Measurements from ENCODE around the gene ZNF787.
"Not testable (repeated sequence)": the region's sequence is repeated elsewhere in the genome, so short reads cannot be mapped to it uniquely, and the experiment has no call there.

Gene ZNF787

GRCh38 chr19:56121180-56122167 lies at the start of gene ZNF787:
ZNF787 (minus strand) TSS chr19:56121295; CDS start chr19:56103217, 18,078 bp downstream.
- peak; percentile 96 for DNase-seq (ENCODE audit: low spot score)

DNA sequence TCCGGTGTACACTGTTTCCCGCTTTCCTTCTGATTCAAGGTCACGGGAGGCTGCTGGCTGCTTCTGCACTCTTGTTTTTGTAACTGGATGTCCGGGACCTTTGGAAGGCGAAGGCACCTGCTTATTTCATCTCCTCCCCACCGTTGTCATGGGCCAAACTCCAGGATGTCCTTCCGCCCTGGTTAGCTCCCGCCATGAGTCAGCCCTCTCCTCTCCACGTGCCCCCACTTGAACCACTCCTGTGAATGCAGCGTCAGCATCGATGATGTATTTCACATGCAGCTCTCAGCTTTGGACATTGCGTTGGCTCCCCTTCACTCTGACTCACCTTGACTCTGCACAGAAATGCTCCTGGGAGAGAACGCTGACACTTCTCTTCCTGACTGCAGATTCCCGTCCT lies 49.2 kb upstream of the ZNF787 start:
- DNase-seq (ENCODE audit: low spot score), result no peak

- DNase-seq (ENCODE audit: low spot score), result no peak
Observed at GRCh38 chr19:56167064-56167578, 46.0 kb upstream of the ZNF787 start.

- no peak for DNase-seq (ENCODE audit: low spot score)
Observed at GRCh38 chr19:56163097-56163496, 42.0 kb upstream of the ZNF787 start.

- peak; percentile 26 for DNase-seq (ENCODE audit: low spot score)
Observed at GRCh38 chr19:56162258-56162657, 41.2 kb upstream of the ZNF787 start.

DNA sequence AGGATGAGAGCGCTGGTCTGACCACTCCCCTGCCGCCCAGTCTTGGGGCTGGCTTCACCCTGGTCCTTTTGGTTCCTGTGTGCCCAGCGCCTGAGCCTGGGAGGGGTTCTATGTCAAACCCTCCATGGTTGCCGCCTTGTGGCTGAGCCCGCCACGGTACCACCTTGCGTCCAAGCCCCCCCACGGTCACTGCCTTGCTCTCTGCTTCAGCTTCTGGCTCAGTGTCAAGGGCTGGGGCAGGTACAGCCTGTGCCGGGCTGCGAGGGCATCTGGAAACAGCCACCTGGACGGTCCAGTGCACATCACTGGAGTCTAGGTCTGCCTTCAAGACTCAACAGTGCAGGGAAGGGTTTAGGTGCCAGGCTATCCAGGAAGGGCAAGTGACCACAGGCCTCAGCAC lies 40.4 kb upstream of the ZNF787 start:
- DNase-seq (ENCODE audit: low spot score), result no peak

DNA sequence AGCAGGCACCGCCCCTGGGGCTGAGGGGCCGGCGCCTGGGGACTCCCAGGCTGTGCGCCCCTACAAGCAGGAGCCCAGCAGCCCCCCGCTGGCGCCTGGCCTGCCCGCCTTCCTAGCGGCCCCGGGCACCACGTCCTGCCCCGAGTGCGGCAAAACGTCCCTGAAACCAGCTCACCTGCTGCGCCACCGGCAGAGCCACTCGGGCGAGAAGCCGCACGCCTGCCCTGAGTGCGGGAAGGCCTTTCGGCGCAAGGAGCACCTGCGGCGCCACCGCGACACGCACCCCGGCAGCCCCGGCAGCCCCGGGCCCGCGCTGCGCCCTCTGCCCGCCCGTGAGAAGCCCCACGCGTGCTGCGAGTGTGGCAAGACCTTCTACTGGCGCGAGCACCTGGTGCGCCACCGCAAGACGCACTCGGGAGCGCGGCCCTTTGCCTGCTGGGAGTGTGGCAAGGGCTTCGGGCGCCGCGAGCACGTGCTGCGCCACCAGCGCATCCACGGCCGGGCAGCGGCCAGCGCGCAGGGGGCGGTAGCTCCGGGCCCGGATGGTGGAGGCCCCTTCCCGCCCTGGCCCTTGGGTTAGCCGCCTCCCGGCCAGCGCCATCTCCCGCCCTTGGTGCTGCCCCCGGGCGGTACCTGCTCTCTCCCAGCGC lies 38.7 kb upstream of the ZNF787 start:
- DNase-seq (ENCODE audit: low spot score), result no peak

GRCh38 chr19:56159009-56159559 lies 38.0 kb upstream of the ZNF787 start:
- no peak for DNase-seq (ENCODE audit: low spot score)

- DNase-seq (ENCODE audit: low spot score), result no peak
Observed at GRCh38 chr19:56158170-56158757, 37.2 kb upstream of the ZNF787 start.

DNA sequence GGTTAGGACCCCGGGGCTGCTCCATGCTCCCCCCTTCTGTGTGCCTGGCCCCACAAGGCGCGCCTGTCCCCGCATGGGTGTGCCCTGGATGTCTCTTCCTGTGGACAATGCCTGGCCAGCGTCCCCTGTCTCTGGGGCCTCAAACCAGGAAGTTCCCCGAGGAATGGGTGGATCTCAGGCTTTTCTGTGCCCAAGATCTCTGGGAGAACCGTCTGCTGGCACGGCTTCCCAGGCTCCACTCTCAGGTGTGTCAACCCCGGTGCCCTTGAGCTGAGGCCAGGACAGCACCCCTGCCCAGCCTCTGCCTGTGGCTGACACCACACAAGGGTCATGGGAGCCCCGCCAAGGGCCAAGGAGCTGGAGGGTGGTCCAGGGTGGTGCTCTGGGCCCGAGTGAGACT lies 35.7 kb upstream of the ZNF787 start:
- DNase-seq (ENCODE audit: low spot score), result no peak

DNA sequence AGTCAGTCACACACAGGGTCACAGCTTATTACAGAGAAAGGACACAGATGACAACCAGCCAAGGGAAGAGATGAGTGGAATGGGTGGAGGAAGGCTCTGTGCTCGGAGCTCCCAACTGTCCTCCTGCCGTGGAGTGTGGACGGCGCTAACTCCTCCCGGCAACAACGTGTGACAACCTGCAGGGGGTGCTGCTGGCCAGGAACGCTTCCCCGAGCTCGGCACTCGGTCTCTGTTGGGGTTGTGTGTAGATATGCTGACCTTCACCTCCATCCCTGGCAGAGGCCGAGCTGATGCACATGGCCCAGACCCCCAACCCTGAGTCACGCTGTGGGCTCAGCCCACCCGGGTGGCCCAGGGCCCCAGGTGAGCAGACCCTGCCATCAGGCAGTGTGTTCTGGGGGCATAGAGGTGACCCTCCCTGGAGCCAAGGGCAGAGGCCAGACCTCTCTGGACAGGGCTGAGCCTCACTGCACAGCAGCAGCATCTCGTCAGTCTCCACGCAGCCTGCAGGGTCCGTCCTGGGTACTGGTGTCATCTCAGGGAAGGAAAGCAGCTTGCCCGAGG lies 34.1 kb upstream of the ZNF787 start:
- DNase-seq (ENCODE audit: low spot score), result no peak

DNA sequence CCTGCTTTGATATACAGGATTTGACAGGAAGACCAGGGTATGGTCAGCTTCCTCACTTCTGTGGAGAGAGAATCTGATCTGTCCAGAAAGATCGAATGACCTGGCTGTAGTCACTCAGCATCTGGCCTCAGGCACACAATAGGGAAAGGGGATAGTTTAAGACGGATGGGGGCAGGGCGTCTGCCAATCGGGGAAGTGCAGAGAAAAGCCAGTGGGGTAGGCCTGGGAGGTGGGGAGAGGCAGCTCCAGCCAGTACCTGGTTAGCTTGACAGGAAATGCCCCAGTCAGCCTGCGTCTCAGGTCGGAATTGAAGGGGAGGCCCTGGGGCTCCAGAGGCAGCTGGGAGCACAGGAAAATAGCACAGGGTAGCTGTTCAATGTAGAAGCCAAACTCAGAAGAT lies 32.4 kb upstream of the ZNF787 start:
- DNase-seq (ENCODE audit: low spot score), result no peak

DNA sequence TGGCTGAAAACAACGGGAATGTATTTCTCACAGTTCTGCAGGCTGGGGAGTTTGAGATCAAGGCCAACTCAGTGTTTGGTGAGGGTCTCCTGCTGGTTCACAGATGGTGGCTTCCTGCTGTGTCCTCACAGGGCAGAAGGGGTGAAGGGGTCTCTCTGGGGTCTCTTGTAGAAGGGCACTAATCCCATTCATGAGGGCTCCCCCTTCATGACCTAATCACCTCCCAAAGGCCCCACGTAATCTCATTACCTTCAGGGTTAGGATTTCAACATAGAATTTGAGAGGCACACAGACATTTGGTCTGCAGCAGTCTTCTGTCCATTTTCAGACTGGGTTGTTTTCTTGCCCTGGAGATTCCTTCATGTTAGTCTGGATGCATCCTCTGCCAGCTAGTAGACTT lies 31.5 kb upstream of the ZNF787 start:
- DNase-seq (ENCODE audit: low spot score), result no peak

DNA sequence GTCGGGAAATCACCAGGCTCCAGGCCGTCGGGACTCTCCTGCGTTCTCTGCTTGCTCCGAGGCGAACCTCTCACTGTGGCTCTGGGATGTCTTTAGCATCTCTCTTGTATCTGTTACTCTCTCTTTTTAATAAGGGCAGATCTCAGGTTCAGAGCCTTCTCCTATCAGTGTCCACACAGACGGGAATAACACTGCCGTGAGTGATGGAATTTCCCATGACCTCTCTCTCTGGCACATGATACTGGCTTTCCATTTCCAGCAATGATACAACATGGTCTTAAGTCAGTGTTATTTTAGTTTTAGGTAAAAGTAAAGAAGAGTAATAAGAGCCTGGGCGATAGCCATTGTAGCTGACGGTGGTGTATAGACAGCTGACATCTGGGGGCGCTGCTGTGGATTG lies 29.3 kb upstream of the ZNF787 start:
- DNase-seq (ENCODE audit: low spot score), result no peak

GRCh38 chr19:56149656-56150038 lies 28.6 kb upstream of the ZNF787 start:
- DNase-seq (ENCODE audit: low spot score), result no peak

GRCh38 chr19:56148955-56149655 lies 28.0 kb upstream of the ZNF787 start:
- not testable (repeated sequence) for DNase-seq (ENCODE audit: low spot score)

GRCh38 chr19:56148096-56148495 lies 27.0 kb upstream of the ZNF787 start:
- no peak for DNase-seq (ENCODE audit: low spot score)

DNA sequence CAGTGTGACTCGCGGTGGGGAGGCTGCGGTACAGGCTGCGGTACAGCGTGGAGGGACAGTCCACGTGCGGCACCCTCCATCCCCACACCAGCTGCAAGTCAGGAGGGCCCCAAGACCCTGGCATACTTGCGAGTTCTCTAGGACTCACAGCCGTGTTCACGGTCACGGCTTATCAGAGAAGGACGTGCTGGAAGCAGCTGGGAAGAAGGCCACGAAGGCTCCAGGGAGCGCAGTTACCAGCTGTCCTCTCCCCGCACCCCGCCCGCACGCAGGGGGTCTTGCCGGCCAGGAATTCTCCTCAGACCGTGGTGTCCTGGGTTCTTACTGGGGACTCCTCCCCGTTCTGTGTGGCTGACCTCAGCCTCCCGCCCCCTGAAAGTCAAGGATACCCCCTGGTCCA lies 26.2 kb upstream of the ZNF787 start:
- no peak for DNase-seq (ENCODE audit: low spot score)

- no peak for DNase-seq (ENCODE audit: low spot score)
Observed at GRCh38 chr19:56146904-56147303, 25.8 kb upstream of the ZNF787 start.

DNA sequence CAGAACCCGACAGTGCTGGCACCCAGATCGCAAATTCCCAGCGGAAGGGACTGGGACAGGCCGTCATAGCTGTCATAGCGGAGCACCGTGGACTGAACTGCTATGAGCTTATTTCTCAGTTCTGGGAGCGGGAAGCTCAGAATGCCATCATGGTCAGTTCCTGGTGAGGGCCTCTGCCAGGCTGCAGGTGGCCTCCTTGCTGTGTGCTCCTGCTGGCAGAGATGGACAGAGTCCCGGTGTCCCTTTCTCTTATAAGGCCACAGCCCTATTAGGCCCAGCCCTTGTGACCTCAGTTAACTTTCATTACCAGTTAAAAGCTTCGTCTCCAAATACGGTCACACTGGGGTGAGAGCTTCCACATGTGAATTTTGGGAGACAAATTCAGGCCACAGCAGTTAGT lies 24.6 kb upstream of the ZNF787 start:
- DNase-seq (ENCODE audit: low spot score), result no peak

- no peak for DNase-seq (ENCODE audit: low spot score)
Observed at GRCh38 chr19:56144831-56145230, 23.7 kb upstream of the ZNF787 start.

Measured in activated CD4-positive, alpha-beta T cell treated with anti-CD3 and anti-CD28 coated beads, Interleukin-2, Interleukin-4, amounts not matched to agents 100 ng/mL and 50 ng/mL, durations not matched to agents 16 hours and 8 hours (primary cell).